Left ventricle myocardium inferior (tissue), 1 donor: ENCODE measurements around the gene TPCN2. TPM values are rescaled to one million over a fixed set of nuclear protein-coding genes. Genes with fewer than 3 reads are reported as not detected.

Experiments used
- DNase-seq: peaks from one replicate; pipeline ENCODE4 v3.0.0-alpha.2; 2020
- H3K27ac ChIP-seq: fragments of 200-600 bp; replicated peaks from 2 replicates; pipeline ENCODE4 v1.8.0; 2021
- H3K27me3 ChIP-seq: fragments of 200-600 bp; 2 replicates; pipeline ENCODE4 v1.8.0; 2021; ENCODE audit warnings: low read depth
- H3K36me3 ChIP-seq: fragments of 200-600 bp; 2 replicates; pipeline ENCODE4 v1.8.0; 2021
- H3K4me1 ChIP-seq: fragments of 200-600 bp; 2 replicates; pipeline ENCODE4 v1.8.0; 2021
- H3K4me3 ChIP-seq: fragments of 200-600 bp; 2 replicates; pipeline ENCODE4 v1.8.0; 2021; ENCODE audit warnings: mild to moderate bottlenecking, moderate library complexity
- H3K9me3 ChIP-seq: fragments of 200-600 bp; replicated peaks from 2 replicates; pipeline ENCODE4 v1.8.0; 2021
- CTCF ChIP-seq: fragments of 200-600 bp; IDR thresholded peaks from 2 replicates; pipeline ENCODE4 v1.8.0; 2021; ENCODE audit warnings: antibody characterized with exemption, mild to moderate bottlenecking, borderline replicate concordance
- intact Hi-C: fragments of 100-400 bp; cut with micrococcal nuclease; formaldehyde crosslinking; loops from one replicate; pipeline ENCODE4 v1.11.0; 2022
- total RNA-seq: library from RNA; stranded (reverse); fragmentation: NEBNext Ultra II Directional; extraction: Animal tissue kit (Norgen Biotek cat#: 25700); gene quantifications from one replicate; pipeline ENCODE4 v1.2.1, GENCODE V29; 2021
- donor health status: DM: no; HTN: yes; CAD: no; lungs with severe emphysema.

TPCN2 gene
- total RNA-seq, 1 donor from 2014 or later: 9.2 TPM

- Histone ChIP-seq H3K27ac (no peak overlapping the region), H3K4me1 (peaks cover 6% of the 10 kb centered on the region), H3K27me3 (no peaks in the 10 kb centered on the region), H3K4me3 (no peak overlapping the region), H3K36me3 (peaks cover 36% of the 10 kb centered on the region), H3K9me3 (no peaks in the 10 kb centered on the region)
- DNase-seq: no peak
- TF ChIP-seq CTCF: no peak
- intact Hi-C loops: no loop called here
Observed at GRCh38 chr11:69065147-69065710, 16.5 kb downstream of the TPCN2 start.

- H3K4me1 ChIP-seq: peaks cover 6% of the 10 kb centered on the region
Observed at GRCh38 chr11:69066122-69067112, 17.7 kb downstream of the TPCN2 start.

GRCh38 chr11:69067200-69067599, 18.5 kb downstream of the TPCN2 start:
- Histone ChIP-seq H3K27ac (no peak overlapping the region), H3K27me3 (no peaks in the 10 kb centered on the region), H3K36me3 (peaks cover 44% of the 10 kb centered on the region), H3K4me1 (peaks cover 6% of the 10 kb centered on the region), H3K9me3 (no peaks in the 10 kb centered on the region), H3K4me3 (no peak overlapping the region)
- intact Hi-C loops: no loop called here
- no peak for TF ChIP-seq CTCF
- no peak for DNase-seq

More at GRCh38 chr11:69066122-69067112, 17.7 kb downstream of the TPCN2 start:
- intact Hi-C loops: no loop called here
- Histone ChIP-seq H3K27me3 (no peaks in the 10 kb centered on the region), H3K9me3 (no peaks in the 10 kb centered on the region), H3K4me3 (no peak overlapping the region), H3K27ac (peak overlapping the region; percentile 5), H3K36me3 (peaks cover 37% of the 10 kb centered on the region)
- DNase-seq: no peak
- no peak for TF ChIP-seq CTCF

GRCh38 chr11:69071086-69071800, 22.5 kb downstream of the TPCN2 start:
- no peak for TF ChIP-seq CTCF
- H3K36me3 ChIP-seq: peaks cover 42% of the 10 kb centered on the region
- intact Hi-C loops: no loop called here
- peaks cover 28% of the 10 kb centered on the region for H3K4me1 ChIP-seq
- H3K4me3 ChIP-seq: no peak overlapping the region
- no peaks in the 10 kb centered on the region for H3K9me3 ChIP-seq
- H3K27ac ChIP-seq: no peak overlapping the region
- DNase-seq: no peak
- no peaks in the 10 kb centered on the region for H3K27me3 ChIP-seq

- no peaks in the 10 kb centered on the region for H3K9me3 ChIP-seq
- intact Hi-C loops: no loop called here
- H3K4me3 ChIP-seq: no peak overlapping the region
- TF ChIP-seq CTCF: no peak
- no peak overlapping the region for H3K27ac ChIP-seq
- DNase-seq: no peak
- peaks cover 26% of the 10 kb centered on the region for H3K4me1 ChIP-seq
- H3K27me3 ChIP-seq: no peaks in the 10 kb centered on the region
- peaks cover 42% of the 10 kb centered on the region for H3K36me3 ChIP-seq
Observed at GRCh38 chr11:69071956-69072355, 23.2 kb downstream of the TPCN2 start.
